ENCODE measurements around the gene ZNF143.

ZNF143 gene

GRCh38 chr11:9550191-9550628 lies 89.4 kb downstream of the ZNF143 start:
- Mint-ChIP-seq H3K4me3 (no peak overlapping the region), H3K27ac (no peak overlapping the region), H3K36me3 (ENCODE audit: low read depth) (no peaks in the 10 kb centered on the region)

GRCh38 chr11:9561279-9561982 lies 100.6 kb downstream of the ZNF143 start:
- Mint-ChIP-seq H3K4me3 (no peak overlapping the region), H3K36me3 (ENCODE audit: low read depth) (peaks cover 22% of the 10 kb centered on the region), H3K27me3 (ENCODE audit: low read depth) (peaks cover 3% of the 10 kb centered on the region), H3K27ac (no peak overlapping the region), H3K9me3 (peaks cover 23% of the 10 kb centered on the region), H3K4me1 (ENCODE audit: low read depth) (peaks cover 16% of the 10 kb centered on the region)

More at GRCh38 chr11:9550191-9550628, 89.4 kb downstream of the ZNF143 start:
- Mint-ChIP-seq H3K27me3 (ENCODE audit: low read depth) (no peaks in the 10 kb centered on the region), H3K4me1 (ENCODE audit: low read depth) (no peaks in the 10 kb centered on the region), H3K9me3 (no peaks in the 10 kb centered on the region)

GRCh38 chr11:9562716-9563115 lies 101.9 kb downstream of the ZNF143 start:
- H3K4me1 Mint-ChIP-seq (ENCODE audit: low read depth) = peaks cover 17% of the 10 kb centered on the region
- H3K27ac Mint-ChIP-seq = no peak overlapping the region
- peaks cover 16% of the 10 kb centered on the region for H3K36me3 Mint-ChIP-seq (ENCODE audit: low read depth)
- no peak overlapping the region for H3K4me3 Mint-ChIP-seq
- peaks cover 3% of the 10 kb centered on the region for H3K27me3 Mint-ChIP-seq (ENCODE audit: low read depth)
- H3K9me3 Mint-ChIP-seq = peaks cover 23% of the 10 kb centered on the region

GRCh38 chr11:9563196-9563730 lies 102.5 kb downstream of the ZNF143 start:
- peaks cover 16% of the 10 kb centered on the region for H3K36me3 Mint-ChIP-seq (ENCODE audit: low read depth)
- peaks cover 17% of the 10 kb centered on the region for H3K4me1 Mint-ChIP-seq (ENCODE audit: low read depth)
- H3K9me3 Mint-ChIP-seq = peaks cover 23% of the 10 kb centered on the region
- peaks cover 3% of the 10 kb centered on the region for H3K27me3 Mint-ChIP-seq (ENCODE audit: low read depth)
- no peak overlapping the region for H3K4me3 Mint-ChIP-seq
- peak overlapping the region; percentile 38 for H3K27ac Mint-ChIP-seq

GRCh38 chr11:9565822-9566560 lies 105.2 kb downstream of the ZNF143 start:
- H3K4me3 Mint-ChIP-seq = peak overlapping the region; percentile 52
- H3K27ac Mint-ChIP-seq = peak overlapping the region; percentile 89
- H3K36me3 Mint-ChIP-seq (ENCODE audit: low read depth) = peaks cover 14% of the 10 kb centered on the region
- H3K9me3 Mint-ChIP-seq = peaks cover 15% of the 10 kb centered on the region
- H3K27me3 Mint-ChIP-seq (ENCODE audit: low read depth) = peaks cover 7% of the 10 kb centered on the region
- peaks cover 24% of the 10 kb centered on the region for H3K4me1 Mint-ChIP-seq (ENCODE audit: low read depth)

GRCh38 chr11:9566561-9567063 lies 105.8 kb downstream of the ZNF143 start:
- H3K27me3 Mint-ChIP-seq (ENCODE audit: low read depth) = peaks cover 10% of the 10 kb centered on the region
- H3K36me3 Mint-ChIP-seq (ENCODE audit: low read depth) = peaks cover 9% of the 10 kb centered on the region
- H3K9me3 Mint-ChIP-seq = peaks cover 9% of the 10 kb centered on the region
- peak overlapping the region; percentile 89 for H3K27ac Mint-ChIP-seq
- H3K4me3 Mint-ChIP-seq = no peak overlapping the region
- H3K4me1 Mint-ChIP-seq (ENCODE audit: low read depth) = peaks cover 24% of the 10 kb centered on the region

GRCh38 chr11:9567401-9567800 lies 106.6 kb downstream of the ZNF143 start:
- Mint-ChIP-seq H3K4me3 (no peak overlapping the region), H3K27me3 (ENCODE audit: low read depth) (peaks cover 8% of the 10 kb centered on the region), H3K36me3 (ENCODE audit: low read depth) (peaks cover 5% of the 10 kb centered on the region), H3K9me3 (peaks cover under 1% of the 10 kb centered on the region), H3K27ac (no peak overlapping the region), H3K4me1 (ENCODE audit: low read depth) (peaks cover 24% of the 10 kb centered on the region)

- peaks cover 22% of the 10 kb centered on the region for H3K4me1 Mint-ChIP-seq (ENCODE audit: low read depth)
- H3K27ac Mint-ChIP-seq = no peak overlapping the region
- peaks cover 8% of the 10 kb centered on the region for H3K27me3 Mint-ChIP-seq (ENCODE audit: low read depth)
- no peaks in the 10 kb centered on the region for H3K9me3 Mint-ChIP-seq
- peaks cover 5% of the 10 kb centered on the region for H3K36me3 Mint-ChIP-seq (ENCODE audit: low read depth)
- H3K4me3 Mint-ChIP-seq = no peak overlapping the region
Observed at GRCh38 chr11:9568161-9568853, 107.5 kb downstream of the ZNF143 start.

GRCh38 chr11:9568854-9569587 lies 108.2 kb downstream of the ZNF143 start:
- no peaks in the 10 kb centered on the region for H3K9me3 Mint-ChIP-seq
- H3K4me3 Mint-ChIP-seq = no peak overlapping the region
- H3K36me3 Mint-ChIP-seq (ENCODE audit: low read depth) = peaks cover 5% of the 10 kb centered on the region
- H3K4me1 Mint-ChIP-seq (ENCODE audit: low read depth) = peaks cover 22% of the 10 kb centered on the region
- H3K27me3 Mint-ChIP-seq (ENCODE audit: low read depth) = peaks cover 8% of the 10 kb centered on the region
- H3K27ac Mint-ChIP-seq = no peak overlapping the region

GRCh38 chr11:9569588-9570164 lies 108.9 kb downstream of the ZNF143 start:
- H3K27me3 Mint-ChIP-seq (ENCODE audit: low read depth) = peaks cover 8% of the 10 kb centered on the region
- no peak overlapping the region for H3K4me3 Mint-ChIP-seq
- no peaks in the 10 kb centered on the region for H3K9me3 Mint-ChIP-seq
- H3K36me3 Mint-ChIP-seq (ENCODE audit: low read depth) = peaks cover 7% of the 10 kb centered on the region
- H3K4me1 Mint-ChIP-seq (ENCODE audit: low read depth) = peaks cover 22% of the 10 kb centered on the region
- no peak overlapping the region for H3K27ac Mint-ChIP-seq

GRCh38 chr11:9570313-9571025 lies 109.7 kb downstream of the ZNF143 start:
- Mint-ChIP-seq H3K4me3 (no peak overlapping the region), H3K9me3 (no peaks in the 10 kb centered on the region), H3K27ac (no peak overlapping the region), H3K36me3 (ENCODE audit: low read depth) (peaks cover 15% of the 10 kb centered on the region), H3K4me1 (ENCODE audit: low read depth) (peaks cover 21% of the 10 kb centered on the region), H3K27me3 (ENCODE audit: low read depth) (peaks cover 8% of the 10 kb centered on the region)

GRCh38 chr11:9571071-9571762 lies 110.4 kb downstream of the ZNF143 start:
- Mint-ChIP-seq H3K4me1 (ENCODE audit: low read depth) (peaks cover 21% of the 10 kb centered on the region), H3K4me3 (no peak overlapping the region), H3K36me3 (ENCODE audit: low read depth) (peaks cover 18% of the 10 kb centered on the region)

GRCh38 chr11:9571763-9572115 lies 110.9 kb downstream of the ZNF143 start:
- peaks cover 22% of the 10 kb centered on the region for H3K36me3 Mint-ChIP-seq (ENCODE audit: low read depth)
- no peak overlapping the region for H3K27ac Mint-ChIP-seq
- H3K4me3 Mint-ChIP-seq = peak overlapping the region; percentile 75
- H3K4me1 Mint-ChIP-seq (ENCODE audit: low read depth) = peaks cover 23% of the 10 kb centered on the region
- H3K27me3 Mint-ChIP-seq (ENCODE audit: low read depth) = peaks cover 8% of the 10 kb centered on the region
- no peaks in the 10 kb centered on the region for H3K9me3 Mint-ChIP-seq

More at GRCh38 chr11:9571071-9571762, 110.4 kb downstream of the ZNF143 start:
- no peak overlapping the region for H3K27ac Mint-ChIP-seq
- no peaks in the 10 kb centered on the region for H3K9me3 Mint-ChIP-seq
- peaks cover 8% of the 10 kb centered on the region for H3K27me3 Mint-ChIP-seq (ENCODE audit: low read depth)

All from T-helper 1 cell treated with Interleukin-12 subunit alpha and Interleukin-12 subunit beta and Interleukin-4 antibody, amounts not matched to agents 30 μg/mL and 1 μg/mL, for 36 hours (primary cell).